GM19452 (cell line): ENCODE results near the gene CD37.
"Not testable (repeated sequence)": the region's sequence is repeated elsewhere in the genome, so short reads cannot be mapped to it uniquely, and the experiment has no call there.

Source experiments
- ATAC-seq: cut with Tn5 transposase; IDR thresholded peaks from one replicate; pipeline ENCODE4 v1.9.1; 2021; ENCODE audit not compliant: unreplicated experiment

The CD37 gene

GRCh38 chr19:49335071-49335783 lies at the start of gene CD37:
Gene CD37 (plus strand): TSS chr19:49335406. CDS start chr19:49335541, 135 bp downstream.
- no peak for ATAC-seq

GRCh38 chr19:49287141-49287770 lies 48.0 kb upstream of the CD37 start:
- ATAC-seq = no peak

- ATAC-seq = not testable (repeated sequence)
These were observed 47.0 kb upstream of the CD37 start for GRCh38 chr19:49288205-49288604.

DNA sequence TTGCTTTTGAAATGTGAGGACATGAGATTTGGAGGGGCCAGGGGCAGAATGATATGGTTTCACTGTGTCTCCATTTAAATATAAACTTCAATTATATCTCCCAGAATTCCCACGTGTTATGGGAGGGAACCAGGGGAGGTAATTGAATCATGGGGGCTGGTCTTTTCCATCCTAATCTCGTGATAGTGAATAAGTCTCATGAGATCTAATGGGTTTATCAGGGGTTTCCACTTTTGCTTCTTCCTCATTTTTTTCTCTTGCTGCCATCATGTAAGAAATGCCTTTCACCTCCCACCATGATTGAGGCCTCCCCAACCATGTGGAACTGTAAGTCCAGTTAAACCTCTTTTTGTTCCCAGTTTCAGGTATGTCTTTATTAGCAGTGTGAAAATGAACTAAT lies 45.9 kb upstream of the CD37 start:
- not testable (repeated sequence) for ATAC-seq

GRCh38 chr19:49290517-49290916 lies 44.7 kb upstream of the CD37 start:
- no peak for ATAC-seq

GRCh38 chr19:49294401-49294800 lies 40.8 kb upstream of the CD37 start:
- no peak for ATAC-seq

DNA sequence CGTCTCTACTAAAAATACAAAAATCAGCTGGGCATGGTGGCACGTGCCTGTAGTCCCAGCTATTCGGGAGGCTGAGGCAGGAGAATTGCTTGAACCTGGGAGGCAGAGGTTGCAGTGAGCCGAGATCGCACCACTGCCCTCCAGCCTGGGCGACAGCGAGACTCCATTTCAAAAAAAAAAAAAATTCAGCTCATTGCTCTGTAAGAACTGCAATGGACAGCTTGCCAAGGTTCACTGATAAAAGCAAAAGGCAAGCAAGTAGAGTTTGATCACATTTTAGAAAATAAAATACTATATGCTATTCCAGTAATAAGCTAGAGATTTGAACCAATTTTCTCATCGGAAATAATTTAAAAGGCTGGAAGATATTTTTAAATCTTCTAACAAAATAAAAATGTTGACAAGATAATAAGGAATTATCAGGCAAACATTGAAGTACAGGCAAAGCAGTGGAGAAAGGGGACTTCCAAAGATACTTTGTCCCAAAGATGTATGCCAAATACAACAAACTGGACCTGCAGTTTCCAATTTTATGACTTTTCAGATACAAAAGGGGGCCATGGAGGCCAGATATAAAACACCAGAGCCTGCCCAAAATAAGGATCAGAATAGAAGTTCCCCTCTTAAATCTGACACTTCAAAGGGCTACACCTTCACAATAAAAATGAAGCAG lies 39.9 kb upstream of the CD37 start:
- ATAC-seq = no peak

GRCh38 chr19:49297403-49297802 lies 37.8 kb upstream of the CD37 start:
- no peak for ATAC-seq

- not testable (repeated sequence) for ATAC-seq
These were observed 36.6 kb upstream of the CD37 start for GRCh38 chr19:49298653-49299052.

GRCh38 chr19:49301165-49301865 lies 33.9 kb upstream of the CD37 start:
- ATAC-seq = no peak

DNA sequence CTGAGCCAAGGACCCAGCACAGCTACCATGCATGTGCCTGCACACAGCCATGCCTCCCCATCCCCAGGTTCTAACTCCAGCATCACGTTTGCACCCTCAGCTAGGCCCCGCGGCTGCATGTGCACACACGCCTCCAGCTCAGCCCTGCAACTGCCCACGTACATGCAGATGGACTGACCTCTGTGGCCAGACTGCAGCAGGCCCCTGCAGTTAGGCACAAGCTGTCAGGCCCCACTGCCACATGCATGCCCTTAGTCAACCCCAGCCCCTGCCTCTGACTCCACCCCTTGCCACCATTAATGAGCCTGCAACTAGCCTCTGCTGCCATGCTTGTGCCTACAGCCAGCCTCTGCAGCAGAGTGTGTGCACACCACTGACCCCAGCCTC lies 33.3 kb upstream of the CD37 start:
- ATAC-seq = no peak

DNA sequence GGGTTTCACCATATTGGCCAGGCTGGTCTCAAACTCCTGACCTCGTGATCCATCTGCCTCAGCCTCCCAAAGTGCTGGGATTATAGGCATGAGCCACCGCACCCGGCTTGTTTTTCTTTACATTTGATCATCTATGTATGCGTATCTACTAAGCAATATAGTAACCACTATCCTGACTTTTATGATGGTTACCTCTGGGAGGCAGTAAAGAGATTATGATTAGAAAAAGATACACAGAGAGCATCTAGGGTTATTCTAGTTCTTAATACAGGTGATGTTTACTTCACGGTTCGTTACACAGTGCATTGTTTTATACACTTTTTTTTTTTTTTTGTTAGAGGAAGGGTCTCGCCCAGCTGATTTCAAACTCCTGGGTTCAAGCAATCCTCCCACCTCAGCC lies 28.5 kb upstream of the CD37 start:
- ATAC-seq = not testable (repeated sequence)

GRCh38 chr19:49309087-49309486 lies 26.1 kb upstream of the CD37 start:
- ATAC-seq = no peak

- no peak for ATAC-seq
These were observed 20.1 kb upstream of the CD37 start for GRCh38 chr19:49315111-49315510.

GRCh38 chr19:49316284-49316683 lies 18.9 kb upstream of the CD37 start:
- ATAC-seq = no peak

DNA sequence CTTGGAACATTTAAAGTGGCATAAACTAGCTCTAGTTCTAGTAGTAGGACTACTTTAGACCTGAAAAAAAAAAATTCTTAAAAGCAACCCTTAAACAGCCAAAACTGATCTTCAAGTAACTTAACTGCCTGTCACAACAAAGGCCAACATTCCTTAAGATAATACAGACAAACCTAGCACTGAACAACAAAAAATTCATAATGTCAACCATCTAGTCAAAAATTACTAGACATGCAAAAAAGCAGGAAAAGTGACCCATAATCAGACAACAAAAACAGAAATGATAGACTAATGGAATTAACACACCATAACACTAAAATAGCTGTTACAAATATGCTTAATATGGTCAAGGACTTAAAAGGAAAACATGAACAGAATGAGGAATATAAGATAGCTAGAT lies 16.9 kb upstream of the CD37 start:
- no peak for ATAC-seq

DNA sequence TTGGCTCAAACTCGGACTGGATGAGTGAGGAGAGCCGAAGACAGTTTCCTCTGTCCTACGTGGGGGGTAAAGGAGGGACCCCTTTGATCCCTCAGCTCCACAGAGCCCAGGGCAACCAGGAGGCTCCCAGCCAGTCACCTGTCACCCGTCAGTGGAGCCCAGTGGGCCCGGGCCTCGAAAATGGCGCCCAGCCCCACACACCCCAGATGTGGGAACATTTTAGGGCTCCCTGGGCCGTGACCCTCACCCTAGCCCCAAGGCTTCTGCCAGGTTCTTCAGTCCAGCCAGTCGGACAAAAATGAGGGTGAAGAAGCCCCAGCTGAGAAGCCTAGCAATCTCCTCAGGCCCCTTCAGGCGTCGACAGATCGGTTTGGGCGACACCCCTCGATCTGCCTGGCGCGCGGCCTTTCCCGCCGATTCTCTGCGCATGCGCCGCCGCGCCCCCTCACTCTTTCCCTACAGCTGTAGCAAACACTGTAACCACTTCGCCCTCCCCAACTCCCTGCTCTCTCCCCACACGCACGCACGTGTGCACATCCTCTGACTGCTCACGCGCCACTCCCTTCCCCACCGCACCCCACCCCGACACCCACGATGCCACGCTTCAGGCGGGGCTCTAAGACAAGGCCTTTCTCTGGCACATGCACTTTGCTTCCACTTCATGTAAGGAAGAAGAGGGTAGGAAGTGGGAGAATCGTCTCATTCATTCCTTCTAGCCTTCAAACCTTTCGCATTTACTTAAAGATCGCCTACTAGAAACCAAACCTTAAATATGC lies 10.2 kb upstream of the CD37 start, which contains the start of gene SLC6A16:
Gene SLC6A16, minus strand, starts transcription at position 391 of the 776 bp plus-strand sequence. CDS start 13,844 bp downstream, outside the sequence.
- ATAC-seq = no peak

GRCh38 chr19:49325756-49326155 lies 9.4 kb upstream of the CD37 start:
- not testable (repeated sequence) for ATAC-seq

DNA sequence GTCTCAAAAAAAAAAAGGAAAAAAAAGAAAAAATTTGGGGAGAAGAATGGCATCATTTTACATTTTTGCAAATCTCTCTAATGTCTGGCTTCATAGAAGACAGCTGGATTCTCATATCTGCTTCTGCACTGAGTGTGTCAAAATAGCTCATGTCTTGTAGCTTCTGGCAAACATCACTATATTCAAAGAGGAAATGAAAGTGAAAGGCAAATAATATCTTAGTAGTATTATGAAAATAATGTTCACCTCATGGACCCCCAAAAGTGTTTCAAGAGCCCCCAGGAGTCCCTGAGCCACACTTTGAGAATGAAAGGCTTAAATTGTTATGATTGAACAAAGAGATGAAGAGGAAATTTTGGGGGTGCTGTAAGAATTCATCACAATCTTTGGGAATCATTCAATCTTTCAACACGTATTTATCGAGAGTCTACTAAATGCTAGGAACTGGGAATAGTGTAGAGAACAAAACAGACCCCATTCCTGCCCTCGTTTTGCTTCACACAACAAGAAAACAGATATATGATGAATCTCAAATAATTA lies 9.0 kb upstream of the CD37 start:
- ATAC-seq = no peak

DNA sequence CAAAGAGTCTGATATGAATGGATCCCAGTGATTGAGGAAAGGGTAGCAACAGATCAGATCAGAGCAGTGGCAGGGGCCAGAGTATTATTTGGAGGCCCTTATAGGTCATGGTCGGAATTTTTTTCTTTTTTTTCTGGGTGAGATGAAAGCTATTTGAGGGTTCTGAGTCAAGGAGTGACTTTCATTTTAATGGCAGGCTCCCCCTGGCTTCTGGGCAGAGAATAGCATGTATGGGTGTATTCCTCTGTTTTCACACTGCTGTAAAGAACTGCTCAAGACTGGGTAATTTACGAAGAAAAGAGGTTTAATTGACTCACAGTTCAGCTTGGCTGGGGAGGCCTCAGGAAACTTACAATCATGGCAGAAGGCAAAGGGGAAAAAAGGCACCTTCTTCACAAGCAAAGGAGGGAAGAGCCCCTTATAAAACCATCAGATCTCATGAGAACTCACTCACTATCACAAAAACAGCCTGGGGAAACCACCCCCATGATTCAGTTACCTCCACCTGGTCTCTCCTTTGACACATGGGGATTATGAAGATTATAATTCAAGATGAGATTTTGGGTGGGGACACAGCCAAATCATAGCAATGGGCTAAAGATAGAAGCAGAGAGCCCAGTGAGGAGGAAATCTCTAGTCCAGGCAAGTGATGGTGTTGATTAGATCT lies 7.2 kb upstream of the CD37 start:
- no peak for ATAC-seq
